ENCODE results near the gene SLC28A3.

GRCh38 chr9:84238652-84239051, 101.9 kb downstream of the SLC28A3 start:
- no peak for TF ChIP-seq POLR2A (IDR thresholded peaks at IDR 0.05; ENCODE audit: low read length)
- no peak for TF ChIP-seq GATA1 (IDR thresholded peaks at IDR 0.05; ENCODE audit: low read depth, low read length)
